ENCODE results near the gene IGF1R. TPM values are rescaled to one million over a fixed set of nuclear protein-coding genes. Genes with fewer than 3 reads are reported as not detected.

The IGF1R gene
- total RNA-seq, 1 experiment from 2014 or later, result 125 TPM

DNA sequence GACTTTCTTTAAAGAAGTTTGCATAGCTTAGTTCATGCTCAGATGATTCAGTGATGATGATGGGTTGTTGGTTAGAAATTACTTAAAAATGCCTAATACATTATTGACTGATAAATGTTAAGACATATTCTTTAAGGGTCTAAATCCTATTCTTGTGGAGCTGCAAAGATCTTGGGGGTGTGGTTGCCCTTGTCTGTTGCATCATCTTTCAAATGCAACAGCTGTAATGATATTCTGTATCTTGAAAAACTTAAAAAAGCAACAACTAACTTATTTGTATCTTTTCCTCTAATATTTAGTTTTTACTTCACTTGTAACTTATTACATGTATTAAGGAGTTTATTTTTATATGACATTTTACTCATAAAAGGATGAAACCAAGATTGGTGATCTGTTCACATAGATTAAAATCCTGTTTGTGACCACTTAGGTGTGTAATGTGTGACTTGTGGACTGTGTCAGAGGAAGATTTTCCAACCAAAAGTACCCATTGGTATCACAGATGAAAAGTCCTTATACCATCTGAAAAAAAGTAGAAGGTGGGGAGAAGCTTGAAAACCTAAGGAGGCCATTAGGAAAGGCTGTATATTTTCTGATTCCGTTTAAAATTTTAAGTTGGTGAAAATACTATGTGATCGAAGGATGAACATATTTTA, 142.8 kb downstream of the IGF1R start (continued):
- TF ChIP-seq, protein P1, sequence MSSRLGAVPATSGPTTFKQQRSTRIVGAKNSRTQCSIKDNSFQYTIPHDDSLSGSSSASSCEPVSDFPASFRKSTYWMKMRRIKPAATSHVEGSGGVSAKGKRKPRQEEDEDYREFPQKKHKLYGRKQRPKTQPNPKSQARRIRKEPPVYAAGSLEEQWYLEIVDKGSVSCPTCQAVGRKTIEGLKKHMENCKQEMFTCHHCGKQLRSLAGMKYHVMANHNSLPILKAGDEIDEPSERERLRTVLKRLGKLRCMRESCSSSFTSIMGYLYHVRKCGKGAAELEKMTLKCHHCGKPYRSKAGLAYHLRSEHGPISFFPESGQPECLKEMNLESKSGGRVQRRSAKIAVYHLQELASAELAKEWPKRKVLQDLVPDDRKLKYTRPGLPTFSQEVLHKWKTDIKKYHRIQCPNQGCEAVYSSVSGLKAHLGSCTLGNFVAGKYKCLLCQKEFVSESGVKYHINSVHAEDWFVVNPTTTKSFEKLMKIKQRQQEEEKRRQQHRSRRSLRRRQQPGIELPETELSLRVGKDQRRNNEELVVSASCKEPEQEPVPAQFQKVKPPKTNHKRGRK (CRISPR knock-in tag; IDR thresholded peaks at IDR 0.05; ENCODE audit: borderline replicate concordance), result no peak
- no peak for TF ChIP-seq CBFB (CRISPR knock-in tag; IDR thresholded peaks at IDR 0.05; ENCODE audit: low read depth)
- TF ChIP-seq TCF7 (CRISPR knock-in tag; IDR thresholded peaks at IDR 0.05; ENCODE audit: low read depth), result no peak
- no peak for TF ChIP-seq SMAD3 (CRISPR knock-in tag; IDR thresholded peaks at IDR 0.05; ENCODE audit: borderline replicate concordance)
- no peak for TF ChIP-seq HMGA2 (CRISPR knock-in tag; IDR thresholded peaks at IDR 0.05)
- TF ChIP-seq, protein P2, sequence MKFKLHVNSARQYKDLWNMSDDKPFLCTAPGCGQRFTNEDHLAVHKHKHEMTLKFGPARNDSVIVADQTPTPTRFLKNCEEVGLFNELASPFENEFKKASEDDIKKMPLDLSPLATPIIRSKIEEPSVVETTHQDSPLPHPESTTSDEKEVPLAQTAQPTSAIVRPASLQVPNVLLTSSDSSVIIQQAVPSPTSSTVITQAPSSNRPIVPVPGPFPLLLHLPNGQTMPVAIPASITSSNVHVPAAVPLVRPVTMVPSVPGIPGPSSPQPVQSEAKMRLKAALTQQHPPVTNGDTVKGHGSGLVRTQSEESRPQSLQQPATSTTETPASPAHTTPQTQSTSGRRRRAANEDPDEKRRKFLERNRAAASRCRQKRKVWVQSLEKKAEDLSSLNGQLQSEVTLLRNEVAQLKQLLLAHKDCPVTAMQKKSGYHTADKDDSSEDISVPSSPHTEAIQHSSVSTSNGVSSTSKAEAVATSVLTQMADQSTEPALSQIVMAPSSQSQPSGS (CRISPR knock-in tag; IDR thresholded peaks at IDR 0.05; ENCODE audit: borderline replicate concordance, low read depth), result no peak
- TF ChIP-seq, protein P3, sequence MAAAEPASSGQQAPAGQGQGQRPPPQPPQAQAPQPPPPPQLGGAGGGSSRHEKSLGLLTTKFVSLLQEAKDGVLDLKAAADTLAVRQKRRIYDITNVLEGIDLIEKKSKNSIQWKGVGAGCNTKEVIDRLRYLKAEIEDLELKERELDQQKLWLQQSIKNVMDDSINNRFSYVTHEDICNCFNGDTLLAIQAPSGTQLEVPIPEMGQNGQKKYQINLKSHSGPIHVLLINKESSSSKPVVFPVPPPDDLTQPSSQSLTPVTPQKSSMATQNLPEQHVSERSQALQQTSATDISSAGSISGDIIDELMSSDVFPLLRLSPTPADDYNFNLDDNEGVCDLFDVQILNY (CRISPR knock-in tag; IDR thresholded peaks at IDR 0.05), result no peak
- TF ChIP-seq, protein P4, sequence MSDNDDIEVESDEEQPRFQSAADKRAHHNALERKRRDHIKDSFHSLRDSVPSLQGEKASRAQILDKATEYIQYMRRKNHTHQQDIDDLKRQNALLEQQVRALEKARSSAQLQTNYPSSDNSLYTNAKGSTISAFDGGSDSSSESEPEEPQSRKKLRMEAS (CRISPR knock-in tag; IDR thresholded peaks at IDR 0.05), result no peak
- TF ChIP-seq, protein P5, sequence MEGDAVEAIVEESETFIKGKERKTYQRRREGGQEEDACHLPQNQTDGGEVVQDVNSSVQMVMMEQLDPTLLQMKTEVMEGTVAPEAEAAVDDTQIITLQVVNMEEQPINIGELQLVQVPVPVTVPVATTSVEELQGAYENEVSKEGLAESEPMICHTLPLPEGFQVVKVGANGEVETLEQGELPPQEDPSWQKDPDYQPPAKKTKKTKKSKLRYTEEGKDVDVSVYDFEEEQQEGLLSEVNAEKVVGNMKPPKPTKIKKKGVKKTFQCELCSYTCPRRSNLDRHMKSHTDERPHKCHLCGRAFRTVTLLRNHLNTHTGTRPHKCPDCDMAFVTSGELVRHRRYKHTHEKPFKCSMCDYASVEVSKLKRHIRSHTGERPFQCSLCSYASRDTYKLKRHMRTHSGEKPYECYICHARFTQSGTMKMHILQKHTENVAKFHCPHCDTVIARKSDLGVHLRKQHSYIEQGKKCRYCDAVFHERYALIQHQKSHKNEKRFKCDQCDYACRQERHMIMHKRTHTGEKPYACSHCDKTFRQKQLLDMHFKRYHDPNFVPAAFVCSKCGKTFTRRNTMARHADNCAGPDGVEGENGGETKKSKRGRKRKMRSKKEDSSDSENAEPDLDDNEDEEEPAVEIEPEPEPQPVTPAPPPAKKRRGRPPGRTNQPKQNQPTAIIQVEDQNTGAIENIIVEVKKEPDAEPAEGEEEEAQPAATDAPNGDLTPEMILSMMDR (IDR thresholded peaks at IDR 0.05), result no peak

DNA sequence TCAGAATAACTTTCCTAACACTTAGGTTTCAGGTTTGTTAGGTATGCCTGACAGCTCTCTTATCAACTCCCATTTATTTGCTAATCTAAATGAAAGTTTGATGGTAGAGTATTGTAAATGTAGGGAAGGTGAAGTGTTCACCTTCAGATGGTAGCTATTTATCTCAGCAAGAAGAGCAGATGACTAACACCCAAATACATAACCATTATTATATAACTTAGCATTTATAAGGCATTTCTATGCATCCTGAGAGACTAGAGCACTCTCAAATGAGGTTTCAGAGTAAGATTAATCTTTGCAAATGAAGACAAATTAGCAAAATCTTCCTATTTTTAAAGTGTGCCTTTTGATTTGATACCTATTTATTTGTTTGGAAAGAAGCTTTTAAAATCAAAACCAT, 143.8 kb downstream of the IGF1R start:
- no peak for ATAC-seq
- no peak for DNase-seq (ENCODE audit: low spot score)
- POLR2A ChIA-PET, result interaction anchor here (1.0 kb wide), 1 partner anchor 9 kb away, joined by 3 read pairs; no protein-coding TSS in a partner anchor
- H3K36me3 Mint-ChIP-seq, result no peaks in the 10 kb centered on the region
- no peaks in the 10 kb centered on the region for H3K27me3 Mint-ChIP-seq (ENCODE audit: low read depth)
- TF ChIP-seq TP53 (CRISPR knock-in tag; IDR thresholded peaks at IDR 0.05) (no peak), ETV6 (CRISPR knock-in tag; IDR thresholded peaks at IDR 0.05) (no peak), IRF2 (CRISPR knock-in tag; IDR thresholded peaks at IDR 0.05; ENCODE audit: borderline replicate concordance, low read depth) (no peak), ZNF317 (CRISPR knock-in tag; IDR thresholded peaks at IDR 0.05; ENCODE audit: borderline replicate concordance, low read depth) (no peak), ESRRA (CRISPR knock-in tag; IDR thresholded peaks at IDR 0.05; ENCODE audit: borderline replicate concordance) (no peak), TEAD4 (CRISPR knock-in tag; IDR thresholded peaks at IDR 0.05) (no peak), ATF1 (CRISPR knock-in tag; IDR thresholded peaks at IDR 0.05) (no peak), ZNF219 (CRISPR knock-in tag; IDR thresholded peaks at IDR 0.05; ENCODE audit: borderline replicate concordance) (no peak), MYBL2 (CRISPR knock-in tag; IDR thresholded peaks at IDR 0.05) (no peak), MXD4 (CRISPR knock-in tag; IDR thresholded peaks at IDR 0.05; ENCODE audit: borderline replicate concordance) (no peak)
- TF ChIP-seq, protein P3 (CRISPR knock-in tag; IDR thresholded peaks at IDR 0.05), result no peak
- TF ChIP-seq, protein P6, sequence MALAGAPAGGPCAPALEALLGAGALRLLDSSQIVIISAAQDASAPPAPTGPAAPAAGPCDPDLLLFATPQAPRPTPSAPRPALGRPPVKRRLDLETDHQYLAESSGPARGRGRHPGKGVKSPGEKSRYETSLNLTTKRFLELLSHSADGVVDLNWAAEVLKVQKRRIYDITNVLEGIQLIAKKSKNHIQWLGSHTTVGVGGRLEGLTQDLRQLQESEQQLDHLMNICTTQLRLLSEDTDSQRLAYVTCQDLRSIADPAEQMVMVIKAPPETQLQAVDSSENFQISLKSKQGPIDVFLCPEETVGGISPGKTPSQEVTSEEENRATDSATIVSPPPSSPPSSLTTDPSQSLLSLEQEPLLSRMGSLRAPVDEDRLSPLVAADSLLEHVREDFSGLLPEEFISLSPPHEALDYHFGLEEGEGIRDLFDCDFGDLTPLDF (CRISPR knock-in tag; IDR thresholded peaks at IDR 0.05), result no peak
- TF ChIP-seq, protein P7, sequence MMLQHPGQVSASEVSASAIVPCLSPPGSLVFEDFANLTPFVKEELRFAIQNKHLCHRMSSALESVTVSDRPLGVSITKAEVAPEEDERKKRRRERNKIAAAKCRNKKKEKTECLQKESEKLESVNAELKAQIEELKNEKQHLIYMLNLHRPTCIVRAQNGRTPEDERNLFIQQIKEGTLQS (CRISPR knock-in tag; conservative IDR thresholded peaks at IDR 0.05), result no peak
- peaks cover 97% of the 10 kb centered on the region for H3K4me1 Mint-ChIP-seq
- H3K4me3 Mint-ChIP-seq, result no peak overlapping the region
- CTCF ChIA-PET, result interaction anchor here (0.8 to 2.0 kb wide), 2 partner anchors 9 to 59 kb away, joined by 3 to 12 read pairs; no protein-coding TSS in a partner anchor
- H3K9me3 Mint-ChIP-seq, result no peaks in the 10 kb centered on the region
- no peak overlapping the region for H3K27ac Mint-ChIP-seq

Measured in WTC11 (cell line).